Mesenchymal stem cell (in vitro differentiated cells and primary cell): ENCODE measurements around the gene FBXO31.

Experiments used
- DNase-seq: peaks from one replicate; pipeline ENCODE4 v3.0.0-alpha.2; 2013
- H2AFZ ChIP-seq: one replicate; pipeline ENCODE4 v1.6.1; 2013; ENCODE audit warnings: low read depth, mild to moderate bottlenecking, control low read depth, inconsistent platforms, low read length, moderate library complexity
- H2AK5ac ChIP-seq: 2 replicates; pipeline ENCODE4 v1.6.1; 2013; ENCODE audit warnings: low read length, moderate library complexity, mild to moderate bottlenecking, inconsistent platforms; ENCODE audit not compliant: severe bottlenecking
- H2BK120ac ChIP-seq: one replicate; pipeline ENCODE4 v1.6.1; 2013; ENCODE audit warnings: low read depth, mild to moderate bottlenecking, inconsistent platforms, low read length, moderate library complexity
- H2BK12ac ChIP-seq, 2 experiments: one replicate each; pipeline ENCODE4 v1.6.1; 2013; ENCODE audit warnings: inconsistent platforms in 2 of 2, low read length in 2 of 2, mild to moderate bottlenecking in 2 of 2, moderate library complexity in 2 of 2, control low read depth in 1 of 2
- H2BK15ac ChIP-seq: one replicate; pipeline ENCODE4 v1.6.1; 2013; ENCODE audit warnings: mild to moderate bottlenecking, low read depth, inconsistent platforms; ENCODE audit not compliant: poor library complexity, severe bottlenecking
- H2BK5ac ChIP-seq: 2 replicates; pipeline ENCODE4 v1.6.1; 2013; ENCODE audit warnings: low read depth, mild to moderate bottlenecking, low read length, control low read depth, inconsistent platforms; ENCODE audit not compliant: poor library complexity, severe bottlenecking
- H3K14ac ChIP-seq, 2 experiments: one replicate each; pipeline ENCODE4 v1.6.1; 2013; ENCODE audit warnings: inconsistent platforms in 2 of 2, low read length in 2 of 2, control low read depth in 1 of 2, mild to moderate bottlenecking in 1 of 2, moderate library complexity in 1 of 2
- H3K18ac ChIP-seq, 2 experiments: one replicate each; pipeline ENCODE4 v1.6.1; 2013; ENCODE audit warnings: inconsistent platforms in 2 of 2, low read length in 2 of 2, control low read depth in 1 of 2, low read depth in 1 of 2, mild to moderate bottlenecking in 1 of 2
- H3K23ac ChIP-seq, 2 experiments: one replicate each; pipeline ENCODE4 v1.6.1; 2013; ENCODE audit warnings: inconsistent platforms in 2 of 2, low read length in 2 of 2, mild to moderate bottlenecking in 2 of 2, moderate library complexity in 2 of 2, control low read depth in 1 of 2
- H3K27ac ChIP-seq: 2 replicates; pipeline ENCODE4 v1.5.1; 2013; ENCODE audit warnings: mild to moderate bottlenecking, moderate library complexity, low read length, control low read depth, inconsistent platforms; ENCODE audit not compliant: poor library complexity, severe bottlenecking
- H3K27me3 ChIP-seq, 2 experiments: 2 replicates each; pipeline versions ENCODE4 v1.6.1 to v1.7.0; 2013; ENCODE audit warnings: low read length in 2 of 2, mild to moderate bottlenecking in 2 of 2, moderate library complexity in 2 of 2, control low read depth in 1 of 2, inconsistent platforms in 1 of 2; ENCODE audit not compliant: control insufficient read depth in 1 of 2, insufficient read depth in 1 of 2
- H3K36me3 ChIP-seq, 2 experiments: 2 replicates each; pipeline versions ENCODE4 v1.6.1 to v1.7.0; 2013; ENCODE audit warnings: low read length in 2 of 2, control low read depth in 1 of 2, inconsistent platforms in 1 of 2, low read depth in 1 of 2, mild to moderate bottlenecking in 1 of 2; ENCODE audit not compliant: insufficient read depth in 2 of 2, control insufficient read depth in 1 of 2
- H3K4ac ChIP-seq, 2 experiments: one replicate each; pipeline ENCODE4 v1.6.1; 2013; ENCODE audit warnings: inconsistent platforms in 2 of 2, low read length in 2 of 2, mild to moderate bottlenecking in 2 of 2, moderate library complexity in 2 of 2, control low read depth in 1 of 2, low read depth in 1 of 2
- H3K4me1 ChIP-seq: 2 replicates; pipeline ENCODE4 v1.6.1; 2013; ENCODE audit warnings: low read depth, low read length, control low read depth; ENCODE audit not compliant: control insufficient read depth, insufficient read depth
- H3K4me2 ChIP-seq: 2 replicates; pipeline ENCODE4 v1.6.1; 2013; ENCODE audit warnings: low read length, mild to moderate bottlenecking, inconsistent platforms; ENCODE audit not compliant: poor library complexity, severe bottlenecking
- H3K4me3 ChIP-seq, 2 experiments: 2 replicates each; pipeline versions ENCODE4 v1.5.1 to v1.7.0; 2013; ENCODE audit warnings: low read length in 2 of 2, mild to moderate bottlenecking in 2 of 2, control low read depth in 1 of 2, low read depth in 1 of 2; ENCODE audit not compliant: insufficient read depth in 1 of 2
- H3K79me1 ChIP-seq: replicated peaks from 2 replicates; pipeline ENCODE4 v1.6.1; 2013; ENCODE audit warnings: mild to moderate bottlenecking, control low read depth, low read length, inconsistent platforms; ENCODE audit not compliant: poor library complexity, severe bottlenecking
- H3K9ac ChIP-seq: 2 replicates; pipeline ENCODE4 v1.7.0; 2013; ENCODE audit warnings: mild to moderate bottlenecking, low read length, moderate library complexity
- H3K9me3 ChIP-seq: 2 replicates; pipeline ENCODE4 v1.7.0; 2013; ENCODE audit warnings: mild to moderate bottlenecking, low read length; ENCODE audit not compliant: control insufficient read depth
- H4K8ac ChIP-seq: one replicate; pipeline ENCODE4 v1.6.1; 2013; ENCODE audit warnings: inconsistent platforms, mild to moderate bottlenecking, low read length, moderate library complexity
- H4K91ac ChIP-seq: one replicate; pipeline ENCODE4 v1.6.1; 2013; ENCODE audit warnings: mild to moderate bottlenecking, low read length, inconsistent platforms
- WGBS: methylation state at CpG from one replicate; pipeline ENCODE4 v1.1.7; 2013; ENCODE audit warnings: mixed read lengths; 5-methylcytosine and 5-hydroxymethylcytosine counted together

The FBXO31 gene

DNA sequence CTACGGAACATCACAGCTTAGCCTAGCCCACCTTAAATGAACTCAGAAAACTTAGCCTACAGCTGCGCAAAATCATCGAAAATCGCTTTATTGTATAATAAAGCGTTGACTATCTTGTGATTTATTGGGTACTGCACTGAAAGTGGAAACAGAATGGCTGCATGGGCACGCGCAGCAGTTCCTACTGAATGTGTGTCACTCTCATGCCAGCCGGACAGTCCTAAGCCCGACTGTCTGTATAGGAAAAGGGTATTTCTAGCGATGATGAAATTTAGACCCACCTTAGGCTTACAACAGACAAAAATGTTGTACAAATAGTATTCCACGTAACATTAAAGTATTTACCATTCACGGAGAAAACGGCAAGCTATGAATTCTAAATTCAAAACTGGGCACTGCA, 9.3 kb downstream of the FBXO31 start:
- Histone ChIP-seq H4K8ac (no peak overlapping the region), H2BK120ac (no peak overlapping the region), H4K91ac (no peak overlapping the region), H3K4me2 (no peak overlapping the region), H2BK15ac (no peak overlapping the region), H2BK5ac (no peak overlapping the region), H3K4me1 (peaks cover 17% of the 10 kb centered on the region), H2AFZ (no peak overlapping the region), H2BK12ac (no peak overlapping the region), H3K9ac (no peak overlapping the region), H3K14ac (no peak overlapping the region), H3K4me3 (no peak overlapping the region), H3K4ac (no peak overlapping the region), H3K79me1 (peaks cover 40% of the 10 kb centered on the region), H2AK5ac (no peak overlapping the region), H3K9me3 (no peaks in the 10 kb centered on the region), H3K27ac (no peak overlapping the region), H3K36me3 (peaks cover 4 to 20% of the 10 kb centered on the region in 2 experiments), H3K23ac (no peak overlapping the region), H3K18ac (no peak overlapping the region), H3K27me3 (no peaks in the 10 kb centered on the region)
- WGBS = 98% methylated on average over 13 of the region's 13 CpGs
- no peak for DNase-seq

DNA sequence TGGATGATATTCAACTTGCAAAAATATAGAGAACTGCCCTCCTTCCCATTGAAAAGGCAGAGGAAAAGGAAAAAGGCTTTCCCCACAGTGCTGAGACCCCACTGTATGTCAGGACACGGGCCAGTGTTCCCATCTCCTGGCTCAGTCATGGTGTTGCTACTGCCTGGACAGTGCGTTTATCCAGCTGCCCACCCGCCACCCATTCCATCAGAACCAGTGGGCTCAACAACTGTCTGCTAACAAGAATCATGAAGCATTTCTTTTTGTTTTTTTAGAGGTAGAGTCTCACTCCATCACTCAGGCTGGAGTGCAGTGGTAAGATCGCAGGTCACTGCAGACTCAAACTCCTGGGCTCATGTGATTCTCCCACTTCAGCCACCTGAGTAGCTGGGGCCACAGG, 11.3 kb downstream of the FBXO31 start:
- H3K4me3 ChIP-seq = no peak overlapping the region
- no peak overlapping the region for H3K27ac ChIP-seq
- no peak overlapping the region for H3K18ac ChIP-seq
- no peaks in the 10 kb centered on the region for H3K9me3 ChIP-seq
- no peak overlapping the region for H3K9ac ChIP-seq
- no peak overlapping the region for H2AFZ ChIP-seq
- no peak overlapping the region for H2BK5ac ChIP-seq
- H3K27me3 ChIP-seq = no peaks in the 10 kb centered on the region
- H3K4ac ChIP-seq = no peak overlapping the region
- H2BK15ac ChIP-seq = no peak overlapping the region
- no peak overlapping the region for H3K4me2 ChIP-seq
- H2BK12ac ChIP-seq = no peak overlapping the region
- H3K14ac ChIP-seq = no peak overlapping the region
- peaks cover 17% of the 10 kb centered on the region for H3K4me1 ChIP-seq
- no peak overlapping the region for H4K8ac ChIP-seq
- no peak overlapping the region for H3K23ac ChIP-seq
- peaks cover 48% of the 10 kb centered on the region for H3K79me1 ChIP-seq
- H3K36me3 ChIP-seq = peaks cover 8 to 14% of the 10 kb centered on the region in 2 experiments
- H2BK120ac ChIP-seq = no peak overlapping the region
- 90% methylated on average over 4 of the region's 4 CpGs for WGBS
- H4K91ac ChIP-seq = no peak overlapping the region
- no peak for DNase-seq
- H2AK5ac ChIP-seq = no peak overlapping the region

DNA sequence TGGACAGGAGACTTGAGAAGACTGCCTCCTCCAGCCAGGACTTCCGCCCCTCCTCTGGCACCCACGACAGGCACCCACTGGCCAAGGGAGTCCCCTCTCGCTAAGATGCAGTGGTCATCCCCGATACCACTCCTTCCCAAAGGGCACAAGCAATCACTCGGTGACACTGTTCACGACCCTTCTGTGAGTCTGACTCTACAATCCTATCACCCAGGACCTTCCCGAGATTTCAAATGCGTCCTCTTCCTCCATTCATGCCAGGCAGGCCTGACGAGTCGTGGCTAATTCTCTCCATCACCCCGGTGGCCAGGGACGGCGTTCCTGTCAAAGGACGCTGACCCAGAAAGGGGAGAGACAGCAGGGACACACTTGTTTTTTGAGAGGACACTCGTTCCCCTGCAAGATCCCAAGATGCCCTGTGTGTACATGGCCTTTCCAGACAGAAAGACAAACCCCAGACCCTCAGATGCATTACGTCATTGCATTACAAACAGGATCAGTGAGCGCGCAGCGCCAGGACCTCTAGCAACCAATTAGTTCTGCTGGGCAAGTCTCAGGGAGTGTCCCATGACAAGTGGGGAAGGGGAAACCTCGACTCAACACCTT, 12.2 kb downstream of the FBXO31 start:
- 81% methylated on average over 19 of the region's 20 CpGs for WGBS
- no peak overlapping the region for H3K23ac ChIP-seq
- H3K14ac ChIP-seq = no peak overlapping the region
- no peak overlapping the region for H2BK5ac ChIP-seq
- no peak overlapping the region for H3K18ac ChIP-seq
- peaks cover 13 to 14% of the 10 kb centered on the region in 2 experiments for H3K36me3 ChIP-seq
- H3K4me1 ChIP-seq = peaks cover 15% of the 10 kb centered on the region
- peak overlapping the region; percentile 14 for H4K8ac ChIP-seq
- H3K27ac ChIP-seq = no peak overlapping the region
- no peak overlapping the region for H3K4ac ChIP-seq
- H3K79me1 ChIP-seq = peaks cover 51% of the 10 kb centered on the region
- no peak overlapping the region for H3K4me2 ChIP-seq
- H4K91ac ChIP-seq = no peak overlapping the region
- H2BK120ac ChIP-seq = no peak overlapping the region
- no peak overlapping the region for H2AFZ ChIP-seq
- no peak overlapping the region for H2BK12ac ChIP-seq
- no peaks in the 10 kb centered on the region for H3K9me3 ChIP-seq
- no peak overlapping the region for H3K9ac ChIP-seq
- H3K27me3 ChIP-seq = no peaks in the 10 kb centered on the region
- H2AK5ac ChIP-seq = no peak overlapping the region
- no peak overlapping the region for H3K4me3 ChIP-seq
- H2BK15ac ChIP-seq = no peak overlapping the region
- peak; percentile 28 for DNase-seq

DNA sequence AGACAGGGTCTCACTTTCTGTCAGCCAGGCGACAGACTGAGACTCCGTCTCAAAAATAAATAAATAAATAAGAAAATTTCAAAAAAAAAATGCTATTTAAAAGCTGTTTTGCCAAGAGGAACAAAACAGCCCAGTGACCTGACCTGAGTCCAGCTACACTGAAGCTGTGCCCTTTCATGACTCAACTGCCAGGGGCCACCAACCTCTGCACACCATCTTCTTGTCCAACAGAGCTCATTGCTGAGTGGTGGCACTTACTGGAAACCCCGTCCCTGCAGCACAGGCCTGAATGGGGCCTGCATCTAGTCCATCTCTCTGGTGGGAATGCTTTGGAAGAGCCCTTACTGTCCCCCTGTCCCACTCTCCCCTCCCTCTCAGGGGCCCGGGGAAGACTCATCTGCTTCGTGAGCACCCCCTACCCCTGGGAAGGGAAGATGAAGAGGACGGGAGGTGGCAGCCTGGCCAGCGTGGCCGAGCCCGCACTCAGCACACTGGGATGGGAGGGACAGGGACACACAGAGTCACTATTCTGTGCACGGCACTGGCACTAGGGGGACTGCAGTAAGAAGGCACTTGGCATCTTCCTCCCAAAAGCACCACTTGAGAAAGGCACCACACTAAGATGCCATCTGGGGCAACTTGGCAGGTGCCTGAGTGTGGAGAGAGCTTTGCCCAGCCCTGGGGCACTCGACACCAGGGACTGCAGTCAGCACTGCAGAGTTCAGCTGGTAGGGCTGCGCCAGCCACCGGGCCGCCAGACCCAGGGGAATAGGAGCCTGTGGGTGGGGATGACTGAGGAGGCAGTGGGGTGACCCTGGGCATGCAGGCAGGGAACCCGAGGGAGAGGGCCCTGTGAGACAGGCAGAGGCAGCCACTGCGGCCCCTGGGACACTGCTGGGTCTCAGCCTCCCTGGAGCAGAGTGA, 13.5 kb downstream of the FBXO31 start:
- peaks cover 8% of the 10 kb centered on the region for H3K4me1 ChIP-seq
- H3K4me2 ChIP-seq = no peak overlapping the region
- no peak overlapping the region for H3K9ac ChIP-seq
- H4K91ac ChIP-seq = peak overlapping the region; percentile 62
- H3K27me3 ChIP-seq = no peaks in the 10 kb centered on the region
- no peak overlapping the region for H2BK120ac ChIP-seq
- no peak overlapping the region for H3K4me3 ChIP-seq
- H3K4ac ChIP-seq = no peak overlapping the region
- no peak overlapping the region for H2BK12ac ChIP-seq
- no peaks in the 10 kb centered on the region for H3K9me3 ChIP-seq
- 95% methylated on average over 14 of the region's 16 CpGs for WGBS
- peak overlapping the region in 1 of 2 experiments; percentile 34 for H3K18ac ChIP-seq
- H3K23ac ChIP-seq = no peak overlapping the region
- no peak overlapping the region for H3K27ac ChIP-seq
- peaks cover 25 to 26% of the 10 kb centered on the region in 2 experiments for H3K36me3 ChIP-seq
- no peak for DNase-seq
- H2AK5ac ChIP-seq = no peak overlapping the region
- H2AFZ ChIP-seq = no peak overlapping the region
- H2BK5ac ChIP-seq = no peak overlapping the region
- no peak overlapping the region for H4K8ac ChIP-seq
- H3K79me1 ChIP-seq = peaks cover 59% of the 10 kb centered on the region
- no peak overlapping the region for H2BK15ac ChIP-seq
- H3K14ac ChIP-seq = no peak overlapping the region
